ENCODE results near the gene PACRG. TPM values are rescaled to one million over a fixed set of nuclear protein-coding genes. Genes with fewer than 3 reads are reported as not detected.

PACRG gene
- total and polyA plus RNA-seq, 2 experiments from 2014 or later: 0.17 to 0.68 TPM

DNA sequence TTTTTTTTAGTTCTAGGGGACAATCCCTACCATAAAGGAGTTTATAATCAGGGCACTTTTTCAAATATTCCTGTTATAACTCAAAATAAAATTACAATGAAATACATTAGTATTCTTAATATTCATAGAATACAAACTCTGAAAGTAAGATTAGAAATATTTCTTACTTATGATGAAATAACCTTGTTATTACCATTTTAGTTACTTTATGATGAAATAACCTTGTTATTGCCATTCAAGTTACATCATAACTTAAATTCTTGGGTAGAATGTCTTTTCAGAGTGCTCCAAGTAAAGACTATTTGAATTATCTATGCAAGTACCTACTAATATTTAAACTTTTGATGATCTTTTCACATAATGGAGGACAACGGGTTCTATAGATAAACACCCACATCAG is 43.2 kb downstream of the PACRG start:
- no peak overlapping the region for H3K4me2 ChIP-seq
- H3K36me3 ChIP-seq (ENCODE audit: insufficient read depth): no peaks in the 10 kb centered on the region
- no peaks in the 10 kb centered on the region for H3F3A ChIP-seq (replicated peaks; ENCODE audit: low read depth)
- Mint-ChIP-seq H3K27me3 (ENCODE audit: insufficient read depth, low read depth, poor library complexity) (peaks cover 3% of the 10 kb centered on the region), H3K27ac (no peak overlapping the region), H3K36me3 (ENCODE audit: low read depth) (no peaks in the 10 kb centered on the region), H3K9me3 (no peaks in the 10 kb centered on the region), H3K4me3 (no peak overlapping the region), H3K4me1 (no peaks in the 10 kb centered on the region)
- no peak for TF ChIP-seq EZH2 (IDR thresholded peaks at IDR 0.05; ENCODE audit: low read depth, unreplicated experiment)
- no peak for TF ChIP-seq POLR2AphosphoS5 (IDR thresholded peaks at IDR 0.05; ENCODE audit: low read depth)
- H4K20me1 ChIP-seq (replicated peaks; ENCODE audit: insufficient read depth): no peaks in the 10 kb centered on the region
- no peaks in the 10 kb centered on the region for H3K27me3 ChIP-seq (ENCODE audit: insufficient read depth)
- no peak overlapping the region for H2AFZ ChIP-seq
- H3K79me2 ChIP-seq (replicated peaks; ENCODE audit: insufficient read depth): no peaks in the 10 kb centered on the region
- no peaks in the 10 kb centered on the region for H3K9me2 ChIP-seq (ENCODE audit: insufficient read depth)
- ATAC-seq: no peak
- no peak overlapping the region for H3K4me3 ChIP-seq
- no peaks in the 10 kb centered on the region for H3K4me1 ChIP-seq (ENCODE audit: insufficient read depth)
- no peak overlapping the region for H3K27ac ChIP-seq (ENCODE audit: low read depth)
- DNase-seq (ENCODE audit: low spot score): no peak

DNA sequence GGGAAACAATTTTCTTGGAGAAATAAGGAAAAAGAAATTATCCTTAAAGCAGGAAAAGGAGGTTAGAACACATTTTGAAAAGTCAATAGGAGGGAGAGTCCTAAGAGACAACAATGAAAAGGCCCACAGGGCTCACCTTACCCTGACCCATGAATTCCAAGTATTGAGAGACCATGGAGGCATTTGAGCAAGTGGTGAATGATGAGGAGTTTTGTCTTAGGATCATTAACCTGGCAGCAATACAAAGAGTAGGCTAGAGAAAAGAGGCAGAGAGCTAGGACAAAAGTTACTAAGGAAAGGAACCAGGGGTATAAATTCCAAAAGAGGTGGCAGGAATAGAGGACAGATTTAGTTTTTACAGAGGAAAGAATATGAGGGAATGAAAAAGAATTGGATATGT is 44.7 kb downstream of the PACRG start:
- Mint-ChIP-seq H3K4me1 (no peaks in the 10 kb centered on the region), H3K36me3 (ENCODE audit: low read depth) (no peaks in the 10 kb centered on the region), H3K9me3 (no peaks in the 10 kb centered on the region), H3K27me3 (ENCODE audit: insufficient read depth, low read depth, poor library complexity) (peaks cover 3% of the 10 kb centered on the region), H3K27ac (no peak overlapping the region), H3K4me3 (no peak overlapping the region)
- H3K79me2 ChIP-seq (replicated peaks; ENCODE audit: insufficient read depth): no peaks in the 10 kb centered on the region
- ATAC-seq: peak; percentile 29; the same call in 2 of the 3 replicates
- no peaks in the 10 kb centered on the region for H3K27me3 ChIP-seq (ENCODE audit: insufficient read depth)
- H3K9me2 ChIP-seq (ENCODE audit: insufficient read depth): no peaks in the 10 kb centered on the region
- no peak overlapping the region for H3K27ac ChIP-seq (ENCODE audit: low read depth)
- H3K4me1 ChIP-seq (ENCODE audit: insufficient read depth): no peaks in the 10 kb centered on the region
- H3K4me2 ChIP-seq: no peak overlapping the region
- no peaks in the 10 kb centered on the region for H3F3A ChIP-seq (replicated peaks; ENCODE audit: low read depth)
- no peak overlapping the region for H2AFZ ChIP-seq
- DNase-seq (ENCODE audit: low spot score): no peak
- H3K4me3 ChIP-seq: no peak overlapping the region
- no peaks in the 10 kb centered on the region for H3K36me3 ChIP-seq (ENCODE audit: insufficient read depth)
- no peaks in the 10 kb centered on the region for H4K20me1 ChIP-seq (replicated peaks; ENCODE audit: insufficient read depth)
- TF ChIP-seq, protein P1, sequence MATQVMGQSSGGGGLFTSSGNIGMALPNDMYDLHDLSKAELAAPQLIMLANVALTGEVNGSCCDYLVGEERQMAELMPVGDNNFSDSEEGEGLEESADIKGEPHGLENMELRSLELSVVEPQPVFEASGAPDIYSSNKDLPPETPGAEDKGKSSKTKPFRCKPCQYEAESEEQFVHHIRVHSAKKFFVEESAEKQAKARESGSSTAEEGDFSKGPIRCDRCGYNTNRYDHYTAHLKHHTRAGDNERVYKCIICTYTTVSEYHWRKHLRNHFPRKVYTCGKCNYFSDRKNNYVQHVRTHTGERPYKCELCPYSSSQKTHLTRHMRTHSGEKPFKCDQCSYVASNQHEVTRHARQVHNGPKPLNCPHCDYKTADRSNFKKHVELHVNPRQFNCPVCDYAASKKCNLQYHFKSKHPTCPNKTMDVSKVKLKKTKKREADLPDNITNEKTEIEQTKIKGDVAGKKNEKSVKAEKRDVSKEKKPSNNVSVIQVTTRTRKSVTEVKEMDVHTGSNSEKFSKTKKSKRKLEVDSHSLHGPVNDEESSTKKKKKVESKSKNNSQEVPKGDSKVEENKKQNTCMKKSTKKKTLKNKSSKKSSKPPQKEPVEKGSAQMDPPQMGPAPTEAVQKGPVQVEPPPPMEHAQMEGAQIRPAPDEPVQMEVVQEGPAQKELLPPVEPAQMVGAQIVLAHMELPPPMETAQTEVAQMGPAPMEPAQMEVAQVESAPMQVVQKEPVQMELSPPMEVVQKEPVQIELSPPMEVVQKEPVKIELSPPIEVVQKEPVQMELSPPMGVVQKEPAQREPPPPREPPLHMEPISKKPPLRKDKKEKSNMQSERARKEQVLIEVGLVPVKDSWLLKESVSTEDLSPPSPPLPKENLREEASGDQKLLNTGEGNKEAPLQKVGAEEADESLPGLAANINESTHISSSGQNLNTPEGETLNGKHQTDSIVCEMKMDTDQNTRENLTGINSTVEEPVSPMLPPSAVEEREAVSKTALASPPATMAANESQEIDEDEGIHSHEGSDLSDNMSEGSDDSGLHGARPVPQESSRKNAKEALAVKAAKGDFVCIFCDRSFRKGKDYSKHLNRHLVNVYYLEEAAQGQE (IDR thresholded peaks at IDR 0.05; ENCODE audit: unreplicated experiment): no peak
- TF ChIP-seq ZNF114 (CRISPR knock-in tag; IDR thresholded peaks at IDR 0.05) (no peak), JUNB (IDR thresholded peaks at IDR 0.05; ENCODE audit: unreplicated experiment) (no peak), NANOG (IDR thresholded peaks at IDR 0.05; ENCODE audit: borderline replicate concordance) (no peak), EZH2 (IDR thresholded peaks at IDR 0.05; ENCODE audit: low read depth, unreplicated experiment) (no peak), EZH2phosphoT487 (IDR thresholded peaks at IDR 0.05; ENCODE audit: unreplicated experiment) (no peak), STAT1 (IDR thresholded peaks at IDR 0.05; ENCODE audit: unreplicated experiment) (no peak), ZNF331 (CRISPR knock-in tag; IDR thresholded peaks at IDR 0.05; ENCODE audit: low read depth) (no peak), CREB1 (CRISPR knock-in tag; IDR thresholded peaks at IDR 0.05; ENCODE audit: low read depth) (no peak)
- TF ChIP-seq, protein P2, sequence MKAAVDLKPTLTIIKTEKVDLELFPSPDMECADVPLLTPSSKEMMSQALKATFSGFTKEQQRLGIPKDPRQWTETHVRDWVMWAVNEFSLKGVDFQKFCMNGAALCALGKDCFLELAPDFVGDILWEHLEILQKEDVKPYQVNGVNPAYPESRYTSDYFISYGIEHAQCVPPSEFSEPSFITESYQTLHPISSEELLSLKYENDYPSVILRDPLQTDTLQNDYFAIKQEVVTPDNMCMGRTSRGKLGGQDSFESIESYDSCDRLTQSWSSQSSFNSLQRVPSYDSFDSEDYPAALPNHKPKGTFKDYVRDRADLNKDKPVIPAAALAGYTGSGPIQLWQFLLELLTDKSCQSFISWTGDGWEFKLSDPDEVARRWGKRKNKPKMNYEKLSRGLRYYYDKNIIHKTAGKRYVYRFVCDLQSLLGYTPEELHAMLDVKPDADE (IDR thresholded peaks at IDR 0.05): no peak
- TF ChIP-seq, protein P3, sequence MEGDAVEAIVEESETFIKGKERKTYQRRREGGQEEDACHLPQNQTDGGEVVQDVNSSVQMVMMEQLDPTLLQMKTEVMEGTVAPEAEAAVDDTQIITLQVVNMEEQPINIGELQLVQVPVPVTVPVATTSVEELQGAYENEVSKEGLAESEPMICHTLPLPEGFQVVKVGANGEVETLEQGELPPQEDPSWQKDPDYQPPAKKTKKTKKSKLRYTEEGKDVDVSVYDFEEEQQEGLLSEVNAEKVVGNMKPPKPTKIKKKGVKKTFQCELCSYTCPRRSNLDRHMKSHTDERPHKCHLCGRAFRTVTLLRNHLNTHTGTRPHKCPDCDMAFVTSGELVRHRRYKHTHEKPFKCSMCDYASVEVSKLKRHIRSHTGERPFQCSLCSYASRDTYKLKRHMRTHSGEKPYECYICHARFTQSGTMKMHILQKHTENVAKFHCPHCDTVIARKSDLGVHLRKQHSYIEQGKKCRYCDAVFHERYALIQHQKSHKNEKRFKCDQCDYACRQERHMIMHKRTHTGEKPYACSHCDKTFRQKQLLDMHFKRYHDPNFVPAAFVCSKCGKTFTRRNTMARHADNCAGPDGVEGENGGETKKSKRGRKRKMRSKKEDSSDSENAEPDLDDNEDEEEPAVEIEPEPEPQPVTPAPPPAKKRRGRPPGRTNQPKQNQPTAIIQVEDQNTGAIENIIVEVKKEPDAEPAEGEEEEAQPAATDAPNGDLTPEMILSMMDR (conservative IDR thresholded peaks at IDR 0.05; ENCODE audit: low read depth in 2 of 2): no peak
